PC-9 (cell line): ENCODE data around the gene PPAN. TPM values are rescaled to one million over a fixed set of nuclear protein-coding genes. Genes with fewer than 3 reads are reported as not detected.

Experiments
- Bru-seq: library from RNA; stranded (reverse); fragments of 400-500 nt; gene quantifications from one replicate; lab custom pipeline; 2021; lab: Mats Ljungman, UMichigan
- BruChase-seq, 2 experiments: library from RNA; stranded (reverse); fragments of 400-500 nt; gene quantifications; one replicate each; lab custom pipeline; 2021; lab: Mats Ljungman, UMichigan
- BruUV-seq: library from RNA; stranded (reverse); fragments of 400-500 nt; replicated peaks from 2 replicates; lab custom pipeline; 2021; lab: Mats Ljungman, UMichigan
- CTCF ChIA-PET: fragments of 300-600 bp; sonication (Branson Sonifier 250); formaldehyde crosslinking; loops from one replicate; lab custom pipeline; 2022; ENCODE audit warnings: antibody characterized with exemption; lab: Charles Lee
- POLR2A ChIA-PET: fragments of 300-600 bp; sonication (Branson Sonifier 250); formaldehyde crosslinking; loops from one replicate; lab custom pipeline; 2022; ENCODE audit warnings: antibody characterized with exemption; ENCODE audit not compliant: unreplicated experiment; lab: Charles Lee
- DNase-seq, 2 experiments: peaks; one replicate each; pipeline versions ENCODE4 v3.0.0 to v3.0.0-alpha.2; 2015 to 2022; ENCODE audit warnings: mixed read lengths in 1 of 2
- H2AFZ ChIP-seq: fragments of 200-600 bp; sonication (generic); 2 replicates; pipeline ENCODE4 v1.8.1; 2017; ENCODE audit warnings: antibody characterized with exemption
- H3F3A ChIP-seq: fragments of 200-600 bp; sonication (generic); 2 replicates; pipeline ENCODE4 v1.8.1; 2017; ENCODE audit warnings: antibody characterized with exemption, mild to moderate bottlenecking, low read depth; ENCODE audit not compliant: insufficient read depth
- H3K27ac ChIP-seq: fragments of 200-600 bp; sonication (generic); 2 replicates; pipeline ENCODE4 v1.6.1; 2016; ENCODE audit warnings: mixed run types
- H3K27me3 ChIP-seq: fragments of 200-600 bp; sonication (generic); 2 replicates; pipeline ENCODE4 v1.6.1; 2016; ENCODE audit warnings: low read depth, mixed run types; ENCODE audit not compliant: insufficient read depth
- H3K36me3 ChIP-seq: fragments of 200-600 bp; sonication (generic); 2 replicates; pipeline ENCODE4 v1.6.1; 2016; ENCODE audit warnings: low read depth, mixed run types
- H3K4me1 ChIP-seq: fragments of 200-600 bp; sonication (generic); replicated peaks from 2 replicates; pipeline ENCODE4 v1.6.1; 2016; ENCODE audit warnings: mixed run types; ENCODE audit not compliant: insufficient read depth
- H3K4me2 ChIP-seq: fragments of 200-600 bp; sonication (generic); 2 replicates; pipeline ENCODE4 v1.6.1; 2017; ENCODE audit warnings: mixed run types
- H3K4me3 ChIP-seq: fragments of 200-600 bp; sonication (generic); 2 replicates; pipeline ENCODE4 v1.6.1; 2016; ENCODE audit warnings: mixed run types
- H3K79me2 ChIP-seq: fragments of 200-600 bp; sonication (generic); 2 replicates; pipeline ENCODE4 v1.6.1; 2017; ENCODE audit warnings: low read depth, mixed run types
- H3K9me2 ChIP-seq: fragments of 200-600 bp; sonication (generic); 2 replicates; pipeline ENCODE4 v1.8.1; 2017; ENCODE audit warnings: mild to moderate bottlenecking; ENCODE audit not compliant: insufficient read depth
- H3K9me3 ChIP-seq: fragments of 200-600 bp; sonication (generic); 2 replicates; pipeline ENCODE4 v1.8.1; 2016; ENCODE audit warnings: low read depth; ENCODE audit not compliant: insufficient read depth
- H4K20me1 ChIP-seq: fragments of 200-600 bp; sonication (generic); 2 replicates; pipeline ENCODE4 v1.8.1; 2017; ENCODE audit not compliant: insufficient read depth
- CTCF ChIP-seq: fragments of 200-600 bp; sonication (generic); conservative IDR thresholded peaks from 2 replicates; pipeline ENCODE4 v1.6.1; 2017; ENCODE audit warnings: mixed run types, antibody characterized with exemption, mild to moderate bottlenecking, moderate library complexity
- EZH2 ChIP-seq: fragments of 200-600 bp; sonication (generic); IDR thresholded peaks from 2 replicates; pipeline ENCODE4 v1.8.0; 2017; ENCODE audit warnings: antibody characterized with exemption, low read depth
- intact Hi-C: fragments of 100-400 bp; cut with micrococcal nuclease; formaldehyde crosslinking; loops from one replicate; pipeline ENCODE4 v1.10.0; 2022; ENCODE audit not compliant: unreplicated experiment
- long read RNA-seq: library from polyadenylated mRNA; stranded (forward); transcript quantifications from one replicate; pipeline ENCODE4 v2.0.0, GENCODE V29; 2022
- total RNA-seq: library from RNA; stranded (reverse); gene quantifications from 2 replicates; pipeline ENCODE4 v1.2.3, GENCODE V29; 2021

PPAN gene, protein sequence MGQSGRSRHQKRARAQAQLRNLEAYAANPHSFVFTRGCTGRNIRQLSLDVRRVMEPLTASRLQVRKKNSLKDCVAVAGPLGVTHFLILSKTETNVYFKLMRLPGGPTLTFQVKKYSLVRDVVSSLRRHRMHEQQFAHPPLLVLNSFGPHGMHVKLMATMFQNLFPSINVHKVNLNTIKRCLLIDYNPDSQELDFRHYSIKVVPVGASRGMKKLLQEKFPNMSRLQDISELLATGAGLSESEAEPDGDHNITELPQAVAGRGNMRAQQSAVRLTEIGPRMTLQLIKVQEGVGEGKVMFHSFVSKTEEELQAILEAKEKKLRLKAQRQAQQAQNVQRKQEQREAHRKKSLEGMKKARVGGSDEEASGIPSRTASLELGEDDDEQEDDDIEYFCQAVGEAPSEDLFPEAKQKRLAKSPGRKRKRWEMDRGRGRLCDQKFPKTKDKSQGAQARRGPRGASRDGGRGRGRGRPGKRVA
- total RNA-seq (38.4 and 41.0 TPM in 2 replicates), Bru-seq, nascent RNA (percentile 85 among the genes with signal in this experiment), BruChase-seq, experiment 1, labeled RNA remaining after a 2-hour chase (percentile 93 among the genes with signal in this experiment), BruChase-seq, experiment 2, labeled RNA remaining after a 6-hour chase (percentile 92 among the genes with signal in this experiment)
- long read RNA-seq, transcript PPAN-201 (12 exons, 1,657 nt), result major isoform, 53 of 61 reads
- long read RNA-seq, partial matches to known transcripts, result 2 of 61 reads
- long read RNA-seq, other reads (novel, unspliced or antisense), result 4 of 61 reads

- no peaks in the 10 kb centered on the region for H3K9me3 ChIP-seq
- no peak within 1 kb of the TSS; the same call in 1 of the 2 replicates for H2AFZ ChIP-seq
- H3F3A ChIP-seq, result peaks cover 40% of the 10 kb centered on the region
- H3K27me3 ChIP-seq, result no peaks in the 10 kb centered on the region
- peaks cover 35% of the 10 kb centered on the region for H3K79me2 ChIP-seq
- H3K27ac ChIP-seq, result peak within 1 kb of the TSS; percentile 48
- peaks cover 9% of the 10 kb centered on the region for H3K4me1 ChIP-seq
- H4K20me1 ChIP-seq, result peaks cover 23% of the 10 kb centered on the region
- H3K36me3 ChIP-seq, result peaks cover 34% of the 10 kb centered on the region
- intact Hi-C loops, result loop anchor here (10.0 kb wide), 1 partner anchor 172 kb away; the partner anchor contains the start of gene OLFM2
- ChIA-PET POLR2A (interaction anchor here (0.6 kb wide), 1 partner anchor 132 kb away, joined by 3 read pairs; no protein-coding TSS in a partner anchor), CTCF (interaction anchor here (0.5 kb wide), 2 partner anchors 106 to 143 kb away, joined by 6 to 9 read pairs; no protein-coding TSS in a partner anchor)
- peak; percentile 91 to 96 for DNase-seq
- TF ChIP-seq EZH2 (no peak), CTCF (no peak)
- peak within 1 kb of the TSS; percentile 98 for H3K4me3 ChIP-seq
- no TSS peak for BruUV-seq
- H3K9me2 ChIP-seq, result no peaks in the 10 kb centered on the region
- H3K4me2 ChIP-seq, result peak within 1 kb of the TSS; percentile 88
These were observed at the start of gene PPAN for GRCh38 chr19:10106100-10106936. TSS of gene PPAN (plus strand) at chr19:10106362. CDS start at chr19:10106395, 33 bp downstream.

GRCh38 chr19:10061717-10062310, 44.3 kb upstream of the PPAN start:
- Histone ChIP-seq H3K27me3 (peaks cover 77% of the 10 kb centered on the region), H4K20me1 (no peaks in the 10 kb centered on the region), H3K79me2 (no peaks in the 10 kb centered on the region), H3K4me3 (no peak overlapping the region), H3K36me3 (no peaks in the 10 kb centered on the region), H3K4me1 (no peaks in the 10 kb centered on the region), H3K27ac (no peak overlapping the region), H2AFZ (no peak overlapping the region), H3F3A (no peaks in the 10 kb centered on the region), H3K9me3 (no peaks in the 10 kb centered on the region), H3K9me2 (no peaks in the 10 kb centered on the region), H3K4me2 (no peak overlapping the region)
- ChIA-PET POLR2A (no interaction called here), CTCF (no interaction called here)
- intact Hi-C loops, result no loop called here
- no TSS peak for BruUV-seq
- DNase-seq, result no peak
- TF ChIP-seq CTCF (no peak), EZH2 (no peak)
